Activated naive CD4-positive, alpha-beta T cell treated with Interleukin-2 at 50 U/mL for 16 hours (primary cell): ENCODE results near the gene NFATC2.

Source experiments
- DNase-seq: peaks from one replicate; pipeline ENCODE4 v3.0.0-alpha.2; 2020

Gene NFATC2

DNA sequence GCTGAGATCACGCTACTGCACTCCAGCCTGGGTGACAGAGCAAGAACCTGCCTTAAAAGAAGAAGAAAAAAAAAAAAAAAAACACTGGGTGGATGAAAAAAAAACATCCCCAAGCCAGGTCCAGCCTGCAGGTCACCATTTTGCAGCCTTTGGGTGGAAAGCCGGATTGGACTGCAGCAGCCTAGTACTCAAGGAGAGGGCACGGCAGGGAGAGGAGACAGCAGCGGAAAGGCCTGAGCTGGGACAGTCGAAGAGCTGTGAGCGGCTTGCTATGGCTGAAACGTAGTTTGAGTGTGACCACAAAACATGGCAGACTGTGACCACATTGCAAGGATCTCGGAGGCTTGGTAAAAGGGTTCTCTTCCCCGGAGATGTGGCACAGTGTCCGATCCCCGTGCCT is 173.0 kb downstream of the NFATC2 start:
- no peak for DNase-seq

- DNase-seq, result no peak
Observed at GRCh38 chr20:51368461-51369211, 173.9 kb downstream of the NFATC2 start.

DNA sequence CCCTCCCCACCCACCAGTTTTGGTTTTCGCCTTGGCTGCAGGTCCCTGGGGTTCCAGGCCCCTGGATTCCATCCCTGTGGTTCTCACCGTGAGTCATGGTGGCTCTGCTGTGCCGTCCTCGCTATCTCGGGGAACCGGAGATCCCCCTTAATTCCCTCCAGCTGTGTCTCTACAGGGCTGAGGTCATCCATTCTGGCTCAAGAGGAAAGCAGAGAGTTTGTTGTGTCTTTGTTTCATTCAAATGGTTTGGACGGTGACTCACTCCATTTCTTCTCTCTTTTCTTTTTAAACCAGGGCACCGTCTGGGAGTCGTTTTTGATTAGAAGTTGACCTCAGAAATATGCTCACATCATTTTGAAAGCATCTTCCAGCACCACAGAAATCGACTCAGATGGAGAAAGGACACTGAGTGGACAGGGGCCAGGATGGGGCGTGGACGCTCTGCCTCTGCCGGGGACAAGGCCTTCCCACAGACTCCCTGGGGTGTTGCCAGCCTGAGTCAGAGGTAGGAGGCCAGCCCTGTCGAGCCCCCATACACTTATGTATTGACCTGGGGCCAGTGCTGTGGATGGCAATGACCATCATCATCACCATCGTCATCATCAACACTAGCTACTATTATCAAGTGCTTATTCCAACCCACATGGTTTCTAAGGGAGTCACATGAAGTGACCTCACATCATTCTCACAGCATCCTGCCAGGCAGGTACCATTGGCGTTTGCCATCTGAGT is 176.2 kb downstream of the NFATC2 start:
- no peak for DNase-seq

GRCh38 chr20:51365670-51366069 is 176.8 kb downstream of the NFATC2 start:
- DNase-seq, result no peak

- no peak for DNase-seq
Observed at GRCh38 chr20:51363813-51364212, 178.7 kb downstream of the NFATC2 start.

DNA sequence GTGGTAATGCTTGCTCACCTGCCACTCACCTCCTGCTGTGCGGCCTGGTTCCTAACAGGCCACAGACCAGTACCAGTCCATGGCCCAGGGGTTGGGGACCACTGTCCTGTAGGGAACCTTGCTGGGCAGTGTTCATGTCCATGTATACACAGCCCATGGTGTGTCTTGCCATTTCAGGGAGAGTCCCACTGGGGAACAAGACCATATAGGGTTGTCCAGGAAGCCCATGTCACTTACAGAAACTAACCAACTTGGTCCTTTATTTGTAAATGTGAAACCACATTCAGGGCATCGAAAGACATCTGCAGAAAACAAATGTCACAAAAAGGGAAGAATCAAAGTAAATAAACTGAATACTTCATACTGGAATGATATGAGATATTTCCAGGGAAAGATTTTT is 179.1 kb downstream of the NFATC2 start:
- DNase-seq, result no peak

DNA sequence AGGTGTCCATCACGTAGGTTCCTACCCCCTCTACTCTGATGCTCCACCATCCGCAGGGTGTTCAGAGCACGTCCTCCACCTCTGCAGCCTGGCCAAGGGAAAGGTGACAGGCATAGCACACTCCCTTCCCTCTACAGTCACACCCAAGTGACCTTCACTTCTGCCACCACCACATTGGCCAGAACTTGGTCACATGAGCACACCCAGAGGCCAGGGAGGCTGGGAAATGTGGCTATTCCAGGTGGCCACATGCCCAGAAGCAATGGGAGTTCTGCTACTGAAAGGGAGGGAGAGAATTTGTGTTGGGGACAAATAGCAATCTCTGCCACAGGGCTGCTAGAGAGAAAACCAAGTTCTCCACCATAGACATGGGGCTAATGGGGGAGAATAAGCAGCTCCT is 180.3 kb downstream of the NFATC2 start:
- DNase-seq, result no peak

GRCh38 chr20:51361258-51361657 is 181.3 kb downstream of the NFATC2 start:
- no peak for DNase-seq

GRCh38 chr20:51360451-51361201 is 181.9 kb downstream of the NFATC2 start:
- DNase-seq, result no peak

GRCh38 chr20:51359947-51360346 is 182.6 kb downstream of the NFATC2 start:
- DNase-seq, result no peak

GRCh38 chr20:51359401-51359800 is 183.1 kb downstream of the NFATC2 start:
- no peak for DNase-seq

- DNase-seq, result no peak
Observed at GRCh38 chr20:51358032-51358724, 184.3 kb downstream of the NFATC2 start.

- no peak for DNase-seq
Observed at GRCh38 chr20:51357543-51357942, 185.0 kb downstream of the NFATC2 start.

- no peak for DNase-seq
Observed at GRCh38 chr20:51356871-51357270, 185.6 kb downstream of the NFATC2 start.

GRCh38 chr20:51354769-51355319 is 187.7 kb downstream of the NFATC2 start:
- no peak for DNase-seq

GRCh38 chr20:51354191-51354768 is 188.2 kb downstream of the NFATC2 start:
- DNase-seq, result no peak

DNA sequence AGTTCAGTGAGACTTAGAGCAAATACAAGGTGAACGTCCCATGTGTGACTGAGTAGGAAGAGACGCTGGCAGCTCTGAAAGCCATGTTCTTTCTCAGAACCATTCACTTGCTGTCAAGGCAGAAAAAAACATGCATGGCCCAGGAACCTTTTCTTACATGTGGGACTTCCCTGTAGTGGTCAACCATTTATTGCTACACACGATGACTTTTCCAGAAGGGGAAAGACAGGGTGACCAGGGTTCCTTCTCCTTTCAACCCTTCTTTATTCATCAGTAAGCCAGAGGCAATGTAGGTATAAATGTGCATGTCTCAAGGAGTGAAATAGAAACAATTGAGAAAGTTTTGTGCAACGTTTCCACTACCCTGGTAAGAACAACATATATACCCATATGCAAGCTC is 189.0 kb downstream of the NFATC2 start:
- no peak for DNase-seq

DNA sequence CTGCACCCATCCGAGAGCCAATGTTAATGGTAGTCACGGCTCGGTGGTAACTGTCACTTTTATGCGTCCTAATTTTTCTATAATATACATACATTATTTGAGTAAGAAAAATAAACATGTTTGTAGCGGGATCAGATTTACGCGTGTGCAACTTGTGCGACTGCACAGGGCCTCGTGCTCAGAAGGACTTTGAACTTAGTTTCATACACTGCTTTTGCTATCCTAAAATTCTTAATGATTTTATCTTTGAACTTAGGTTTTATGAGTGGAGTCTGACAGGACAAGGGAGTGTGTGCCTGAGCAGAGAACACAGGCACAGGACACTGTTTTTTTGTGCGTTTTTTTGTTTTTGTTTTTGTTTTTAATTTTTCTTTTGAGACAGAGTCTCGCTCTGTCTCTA is 189.7 kb downstream of the NFATC2 start:
- no peak for DNase-seq

- DNase-seq, result no peak
Observed at GRCh38 chr20:51350941-51351631, 191.4 kb downstream of the NFATC2 start.

- DNase-seq, result no peak
Observed at GRCh38 chr20:51348876-51349275, 193.6 kb downstream of the NFATC2 start.

GRCh38 chr20:51347831-51348230 is 194.7 kb downstream of the NFATC2 start:
- no peak for DNase-seq
